Mesothelial cell of epicardium (in vitro differentiated cells): ENCODE measurements around the gene CASQ2. TPM values are rescaled to one million over a fixed set of nuclear protein-coding genes. Genes with fewer than 3 reads are reported as not detected.

ENCODE experiments used
- DNase-seq, 2 experiments: peaks; one replicate each; pipeline ENCODE4 v3.0.0; 2021; ENCODE audit warnings: low spot score in 2 of 2; ENCODE audit not compliant: unreplicated experiment in 2 of 2
- H3K27ac Mint-ChIP-seq: 2 replicates; pipeline ENCODE4 v1.8.0; 2021; ENCODE audit warnings: mixed read lengths
- H3K27me3 Mint-ChIP-seq: 2 replicates; pipeline ENCODE4 v1.8.0; 2021; ENCODE audit warnings: low read depth, mixed read lengths
- H3K36me3 Mint-ChIP-seq: 2 replicates; pipeline ENCODE4 v1.8.0; 2021; ENCODE audit warnings: mixed read lengths
- H3K4me1 Mint-ChIP-seq: 2 replicates; pipeline ENCODE4 v1.8.0; 2021; ENCODE audit warnings: mixed read lengths
- H3K4me3 Mint-ChIP-seq: 2 replicates; pipeline ENCODE4 v1.8.0; 2021; ENCODE audit warnings: mild to moderate bottlenecking, moderate library complexity, mixed read lengths
- H3K9me3 Mint-ChIP-seq: 2 replicates; pipeline ENCODE4 v1.8.0; 2021; ENCODE audit warnings: mixed read lengths
- total RNA-seq: library from RNA; stranded (reverse); gene quantifications from 3 replicates; pipeline ENCODE4 v1.2.1, GENCODE V29; 2021
- TF ChIP-seq, protein P1 (sequence below): fragments of 200-600 bp; sonication (generic); IDR thresholded peaks from one replicate; pipeline ENCODE4 v1.5.0; 2021; ENCODE audit warnings: antibody characterized with exemption; ENCODE audit not compliant: unreplicated experiment

CASQ2 gene
- total RNA-seq, 1 donor from 2014 or later, result 0.13 TPM

DNA sequence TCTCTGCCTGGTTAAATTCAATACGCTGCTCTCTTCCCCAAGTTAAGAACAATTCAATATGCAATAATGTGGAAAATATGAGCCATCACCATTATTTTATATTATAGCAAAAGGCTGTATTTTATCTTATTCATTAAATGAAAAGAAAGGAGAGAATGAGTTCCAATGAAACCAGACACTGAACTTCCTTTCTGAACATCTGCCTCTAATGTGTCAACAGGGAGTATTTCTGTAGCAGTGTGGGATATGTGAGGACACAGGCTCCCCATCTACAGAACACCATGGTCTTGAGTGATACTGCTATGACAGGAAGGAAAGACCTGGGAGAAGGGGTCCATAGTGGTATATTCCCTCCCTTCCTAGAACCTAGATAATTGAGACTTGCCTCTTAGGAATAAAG lies 46.3 kb downstream of the CASQ2 start:
- H3K36me3 Mint-ChIP-seq, result no peaks in the 10 kb centered on the region
- H3K27me3 Mint-ChIP-seq, result no peaks in the 10 kb centered on the region
- H3K27ac Mint-ChIP-seq, result no peak overlapping the region
- H3K4me3 Mint-ChIP-seq, result no peak overlapping the region
- no peak for DNase-seq
- H3K9me3 Mint-ChIP-seq, result no peaks in the 10 kb centered on the region
- peaks cover 19% of the 10 kb centered on the region for H3K4me1 Mint-ChIP-seq
- TF ChIP-seq, protein P1, sequence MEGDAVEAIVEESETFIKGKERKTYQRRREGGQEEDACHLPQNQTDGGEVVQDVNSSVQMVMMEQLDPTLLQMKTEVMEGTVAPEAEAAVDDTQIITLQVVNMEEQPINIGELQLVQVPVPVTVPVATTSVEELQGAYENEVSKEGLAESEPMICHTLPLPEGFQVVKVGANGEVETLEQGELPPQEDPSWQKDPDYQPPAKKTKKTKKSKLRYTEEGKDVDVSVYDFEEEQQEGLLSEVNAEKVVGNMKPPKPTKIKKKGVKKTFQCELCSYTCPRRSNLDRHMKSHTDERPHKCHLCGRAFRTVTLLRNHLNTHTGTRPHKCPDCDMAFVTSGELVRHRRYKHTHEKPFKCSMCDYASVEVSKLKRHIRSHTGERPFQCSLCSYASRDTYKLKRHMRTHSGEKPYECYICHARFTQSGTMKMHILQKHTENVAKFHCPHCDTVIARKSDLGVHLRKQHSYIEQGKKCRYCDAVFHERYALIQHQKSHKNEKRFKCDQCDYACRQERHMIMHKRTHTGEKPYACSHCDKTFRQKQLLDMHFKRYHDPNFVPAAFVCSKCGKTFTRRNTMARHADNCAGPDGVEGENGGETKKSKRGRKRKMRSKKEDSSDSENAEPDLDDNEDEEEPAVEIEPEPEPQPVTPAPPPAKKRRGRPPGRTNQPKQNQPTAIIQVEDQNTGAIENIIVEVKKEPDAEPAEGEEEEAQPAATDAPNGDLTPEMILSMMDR, result no peak

GRCh38 chr1:115719285-115719684 lies 49.2 kb downstream of the CASQ2 start:
- Mint-ChIP-seq H3K36me3 (no peaks in the 10 kb centered on the region), H3K27ac (no peak overlapping the region), H3K9me3 (peaks cover 5% of the 10 kb centered on the region), H3K27me3 (no peaks in the 10 kb centered on the region), H3K4me3 (no peak overlapping the region), H3K4me1 (peaks cover 29% of the 10 kb centered on the region)
- no peak for DNase-seq
- TF ChIP-seq, protein P1, result no peak

- TF ChIP-seq, protein P1, result no peak
- Mint-ChIP-seq H3K4me3 (no peak overlapping the region), H3K27me3 (no peaks in the 10 kb centered on the region), H3K36me3 (no peaks in the 10 kb centered on the region), H3K4me1 (peaks cover 38% of the 10 kb centered on the region), H3K9me3 (peaks cover 5% of the 10 kb centered on the region), H3K27ac (peak overlapping the region; percentile 60)
- no peak for DNase-seq
Observed at GRCh38 chr1:115718011-115718754, 50.3 kb downstream of the CASQ2 start.

- H3K9me3 Mint-ChIP-seq, result peaks cover 5% of the 10 kb centered on the region
- no peaks in the 10 kb centered on the region for H3K27me3 Mint-ChIP-seq
- no peak overlapping the region for H3K4me3 Mint-ChIP-seq
- TF ChIP-seq, protein P1, result peak; percentile 53
- DNase-seq, result peak in 1 of 2 experiments; percentile 49
- H3K27ac Mint-ChIP-seq, result peak overlapping the region; percentile 60
- H3K4me1 Mint-ChIP-seq, result peaks cover 42% of the 10 kb centered on the region
- no peaks in the 10 kb centered on the region for H3K36me3 Mint-ChIP-seq
Observed at GRCh38 chr1:115717541-115717940, 51.0 kb downstream of the CASQ2 start.

- TF ChIP-seq, protein P1, result no peak
- H3K9me3 Mint-ChIP-seq, result peaks cover 5% of the 10 kb centered on the region
- H3K36me3 Mint-ChIP-seq, result no peaks in the 10 kb centered on the region
- H3K27me3 Mint-ChIP-seq, result no peaks in the 10 kb centered on the region
- peak overlapping the region; percentile 96 for H3K27ac Mint-ChIP-seq
- H3K4me3 Mint-ChIP-seq, result no peak overlapping the region
- DNase-seq, result no peak
- peaks cover 56% of the 10 kb centered on the region for H3K4me1 Mint-ChIP-seq
Observed at GRCh38 chr1:115714572-115715141, 53.9 kb downstream of the CASQ2 start.
